HG03025 (cell line): Measurements from ENCODE around the gene RPL13.
"Not testable (repeated sequence)": the region's sequence is repeated elsewhere in the genome, so short reads cannot be mapped to it uniquely, and the experiment has no call there.

ENCODE experiments used
- ATAC-seq: cut with Tn5 transposase; IDR thresholded peaks from one replicate; pipeline ENCODE4 v1.9.1; 2021; ENCODE audit warnings: mild to moderate bottlenecking, moderate library complexity; ENCODE audit not compliant: unreplicated experiment, low FRiP score

The RPL13 gene

GRCh38 chr16:89575247-89576152 lies 15.0 kb downstream of the RPL13 start, which contains the start of gene CPNE7:
CPNE7 (plus strand) TSS chr16:89575758; CDS start chr16:89575898, 140 bp downstream.
- ATAC-seq: no peak

- no peak for ATAC-seq
Measured at GRCh38 chr16:89576153-89577054, 15.9 kb downstream of the RPL13 start.

- ATAC-seq: no peak
Measured at GRCh38 chr16:89577055-89577759, 16.7 kb downstream of the RPL13 start.

GRCh38 chr16:89579351-89579750 lies 18.9 kb downstream of the RPL13 start:
- no peak for ATAC-seq

GRCh38 chr16:89581045-89581695 lies 20.7 kb downstream of the RPL13 start:
- no peak for ATAC-seq

- no peak for ATAC-seq
Measured at GRCh38 chr16:89581861-89582563, 21.5 kb downstream of the RPL13 start.

GRCh38 chr16:89582614-89583196 lies 22.2 kb downstream of the RPL13 start:
- ATAC-seq: no peak

- no peak for ATAC-seq
Measured at GRCh38 chr16:89583197-89583894, 22.9 kb downstream of the RPL13 start.

GRCh38 chr16:89583895-89584644 lies 23.6 kb downstream of the RPL13 start:
- ATAC-seq: no peak

- no peak for ATAC-seq
Measured at GRCh38 chr16:89584768-89585549, 24.5 kb downstream of the RPL13 start.

GRCh38 chr16:89586218-89586617 lies 25.7 kb downstream of the RPL13 start:
- ATAC-seq: no peak

- no peak for ATAC-seq
Measured at GRCh38 chr16:89586853-89587252, 26.4 kb downstream of the RPL13 start.

GRCh38 chr16:89587676-89588075 lies 27.2 kb downstream of the RPL13 start:
- not testable (repeated sequence) for ATAC-seq

- ATAC-seq: no peak
Measured at GRCh38 chr16:89588413-89589109, 28.1 kb downstream of the RPL13 start.

GRCh38 chr16:89589241-89589926 lies 28.9 kb downstream of the RPL13 start:
- no peak for ATAC-seq

GRCh38 chr16:89593841-89594240 lies 33.4 kb downstream of the RPL13 start:
- no peak for ATAC-seq
